Mesenchymal stem cell (in vitro differentiated cells and primary cell): Measurements from ENCODE around the gene ALG2.

Experiments
- DNase-seq: peaks from one replicate; pipeline ENCODE4 v3.0.0-alpha.2; 2013
- H2AFZ ChIP-seq: one replicate; pipeline ENCODE4 v1.6.1; 2013; ENCODE audit warnings: low read depth, mild to moderate bottlenecking, control low read depth, inconsistent platforms, low read length, moderate library complexity
- H2AK5ac ChIP-seq: 2 replicates; pipeline ENCODE4 v1.6.1; 2013; ENCODE audit warnings: low read length, moderate library complexity, mild to moderate bottlenecking, inconsistent platforms; ENCODE audit not compliant: severe bottlenecking
- H2BK120ac ChIP-seq: one replicate; pipeline ENCODE4 v1.6.1; 2013; ENCODE audit warnings: low read depth, mild to moderate bottlenecking, inconsistent platforms, low read length, moderate library complexity
- H2BK12ac ChIP-seq, 2 experiments: one replicate each; pipeline ENCODE4 v1.6.1; 2013; ENCODE audit warnings: inconsistent platforms in 2 of 2, low read length in 2 of 2, mild to moderate bottlenecking in 2 of 2, moderate library complexity in 2 of 2, control low read depth in 1 of 2
- H2BK15ac ChIP-seq: one replicate; pipeline ENCODE4 v1.6.1; 2013; ENCODE audit warnings: mild to moderate bottlenecking, low read depth, inconsistent platforms; ENCODE audit not compliant: poor library complexity, severe bottlenecking
- H2BK5ac ChIP-seq: 2 replicates; pipeline ENCODE4 v1.6.1; 2013; ENCODE audit warnings: low read depth, mild to moderate bottlenecking, low read length, control low read depth, inconsistent platforms; ENCODE audit not compliant: poor library complexity, severe bottlenecking
- H3K14ac ChIP-seq, 2 experiments: one replicate each; pipeline ENCODE4 v1.6.1; 2013; ENCODE audit warnings: inconsistent platforms in 2 of 2, low read length in 2 of 2, control low read depth in 1 of 2, mild to moderate bottlenecking in 1 of 2, moderate library complexity in 1 of 2
- H3K18ac ChIP-seq, 2 experiments: one replicate each; pipeline ENCODE4 v1.6.1; 2013; ENCODE audit warnings: inconsistent platforms in 2 of 2, low read length in 2 of 2, control low read depth in 1 of 2, low read depth in 1 of 2, mild to moderate bottlenecking in 1 of 2
- H3K23ac ChIP-seq, 2 experiments: one replicate each; pipeline ENCODE4 v1.6.1; 2013; ENCODE audit warnings: inconsistent platforms in 2 of 2, low read length in 2 of 2, mild to moderate bottlenecking in 2 of 2, moderate library complexity in 2 of 2, control low read depth in 1 of 2
- H3K27ac ChIP-seq: 2 replicates; pipeline ENCODE4 v1.5.1; 2013; ENCODE audit warnings: mild to moderate bottlenecking, moderate library complexity, low read length, control low read depth, inconsistent platforms; ENCODE audit not compliant: poor library complexity, severe bottlenecking
- H3K27me3 ChIP-seq, 2 experiments: 2 replicates each; pipeline versions ENCODE4 v1.6.1 to v1.7.0; 2013; ENCODE audit warnings: low read length in 2 of 2, mild to moderate bottlenecking in 2 of 2, moderate library complexity in 2 of 2, control low read depth in 1 of 2, inconsistent platforms in 1 of 2; ENCODE audit not compliant: control insufficient read depth in 1 of 2, insufficient read depth in 1 of 2
- H3K36me3 ChIP-seq, 2 experiments: 2 replicates each; pipeline versions ENCODE4 v1.6.1 to v1.7.0; 2013; ENCODE audit warnings: low read length in 2 of 2, control low read depth in 1 of 2, inconsistent platforms in 1 of 2, low read depth in 1 of 2, mild to moderate bottlenecking in 1 of 2; ENCODE audit not compliant: insufficient read depth in 2 of 2, control insufficient read depth in 1 of 2
- H3K4ac ChIP-seq, 2 experiments: one replicate each; pipeline ENCODE4 v1.6.1; 2013; ENCODE audit warnings: inconsistent platforms in 2 of 2, low read length in 2 of 2, mild to moderate bottlenecking in 2 of 2, moderate library complexity in 2 of 2, control low read depth in 1 of 2, low read depth in 1 of 2
- H3K4me1 ChIP-seq: 2 replicates; pipeline ENCODE4 v1.6.1; 2013; ENCODE audit warnings: low read depth, low read length, control low read depth; ENCODE audit not compliant: control insufficient read depth, insufficient read depth
- H3K4me2 ChIP-seq: 2 replicates; pipeline ENCODE4 v1.6.1; 2013; ENCODE audit warnings: low read length, mild to moderate bottlenecking, inconsistent platforms; ENCODE audit not compliant: poor library complexity, severe bottlenecking
- H3K4me3 ChIP-seq, 2 experiments: 2 replicates each; pipeline versions ENCODE4 v1.5.1 to v1.7.0; 2013; ENCODE audit warnings: low read length in 2 of 2, mild to moderate bottlenecking in 2 of 2, control low read depth in 1 of 2, low read depth in 1 of 2; ENCODE audit not compliant: insufficient read depth in 1 of 2
- H3K79me1 ChIP-seq: replicated peaks from 2 replicates; pipeline ENCODE4 v1.6.1; 2013; ENCODE audit warnings: mild to moderate bottlenecking, control low read depth, low read length, inconsistent platforms; ENCODE audit not compliant: poor library complexity, severe bottlenecking
- H3K9ac ChIP-seq: 2 replicates; pipeline ENCODE4 v1.7.0; 2013; ENCODE audit warnings: mild to moderate bottlenecking, low read length, moderate library complexity
- H3K9me3 ChIP-seq: 2 replicates; pipeline ENCODE4 v1.7.0; 2013; ENCODE audit warnings: mild to moderate bottlenecking, low read length; ENCODE audit not compliant: control insufficient read depth
- H4K8ac ChIP-seq: one replicate; pipeline ENCODE4 v1.6.1; 2013; ENCODE audit warnings: inconsistent platforms, mild to moderate bottlenecking, low read length, moderate library complexity
- H4K91ac ChIP-seq: one replicate; pipeline ENCODE4 v1.6.1; 2013; ENCODE audit warnings: mild to moderate bottlenecking, low read length, inconsistent platforms
- WGBS: methylation state at CpG from one replicate; pipeline ENCODE4 v1.1.7; 2013; ENCODE audit warnings: mixed read lengths; 5-methylcytosine and 5-hydroxymethylcytosine counted together

ALG2 gene

DNA sequence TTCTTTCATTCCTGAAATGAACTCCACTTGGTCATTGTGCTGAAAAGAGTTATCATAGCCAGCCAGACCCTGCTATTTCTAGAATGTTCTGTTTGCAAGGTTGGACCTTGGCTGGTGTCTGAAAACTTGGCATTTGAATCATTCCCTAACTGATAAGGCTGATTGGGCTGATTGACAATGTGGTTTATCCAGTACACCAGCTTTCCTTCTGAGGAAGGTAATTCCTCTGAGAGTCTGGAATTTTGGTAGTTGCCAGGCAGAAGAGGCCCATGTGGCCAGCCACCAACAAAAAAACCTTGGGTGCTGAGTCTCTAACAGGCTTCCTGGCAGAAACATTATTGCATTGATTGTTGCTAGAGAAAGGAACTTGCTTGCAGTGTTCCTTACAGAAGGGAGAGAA, 15.6 kb upstream of the ALG2 start:
- Histone ChIP-seq H3K9me3 (no peaks in the 10 kb centered on the region), H3K18ac (no peak overlapping the region), H2BK5ac (no peak overlapping the region), H3K79me1 (peaks cover 12% of the 10 kb centered on the region), H2BK120ac (no peak overlapping the region), H2AFZ (no peak overlapping the region), H3K27me3 (no peaks in the 10 kb centered on the region), H3K9ac (no peak overlapping the region), H3K14ac (no peak overlapping the region), H3K4me1 (no peaks in the 10 kb centered on the region), H2BK12ac (no peak overlapping the region), H3K23ac (no peak overlapping the region), H2AK5ac (no peak overlapping the region), H3K27ac (no peak overlapping the region), H2BK15ac (no peak overlapping the region), H3K36me3 (peaks cover 0 to 35% of the 10 kb centered on the region in 2 experiments), H4K91ac (no peak overlapping the region), H4K8ac (no peak overlapping the region), H3K4me3 (no peak overlapping the region), H3K4me2 (no peak overlapping the region), H3K4ac (no peak overlapping the region)
- no peak for DNase-seq

GRCh38 chr9:99235926-99236634, 14.3 kb upstream of the ALG2 start:
- Histone ChIP-seq H3K23ac (no peak overlapping the region), H3K4me1 (no peaks in the 10 kb centered on the region), H2BK15ac (no peak overlapping the region), H2AFZ (no peak overlapping the region), H2BK120ac (no peak overlapping the region), H4K8ac (no peak overlapping the region), H2BK12ac (no peak overlapping the region), H2BK5ac (no peak overlapping the region), H3K18ac (no peak overlapping the region), H3K9me3 (no peaks in the 10 kb centered on the region), H3K36me3 (peaks cover 0 to 44% of the 10 kb centered on the region in 2 experiments), H3K27me3 (no peaks in the 10 kb centered on the region), H3K9ac (no peak overlapping the region), H3K79me1 (peaks cover 13% of the 10 kb centered on the region), H4K91ac (no peak overlapping the region), H2AK5ac (no peak overlapping the region), H3K14ac (no peak overlapping the region), H3K4ac (no peak overlapping the region), H3K4me2 (no peak overlapping the region), H3K4me3 (no peak overlapping the region), H3K27ac (no peak overlapping the region)
- WGBS, result 100% methylated on average over 4 of the region's 7 CpGs
- no peak for DNase-seq

DNA sequence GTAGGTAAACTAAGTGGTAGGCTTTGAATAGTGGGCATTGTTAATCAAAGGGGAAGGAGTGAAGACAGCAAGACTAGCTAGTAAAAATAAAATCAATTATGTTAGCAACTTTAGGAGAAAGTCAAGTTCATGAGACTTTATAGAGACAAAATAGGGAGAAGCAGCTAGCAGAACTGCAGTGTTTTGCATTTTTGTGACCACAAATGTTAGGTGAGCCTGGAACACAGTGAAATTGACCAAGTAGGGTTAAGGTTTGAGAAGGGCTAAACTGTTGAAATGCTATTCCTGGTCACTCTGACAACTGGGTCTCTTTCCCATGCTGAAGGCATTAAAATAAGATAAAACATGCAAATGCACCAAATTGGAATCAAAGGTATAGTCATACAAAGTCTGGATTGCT, 13.3 kb upstream of the ALG2 start:
- Histone ChIP-seq H4K91ac (no peak overlapping the region), H3K79me1 (peaks cover 17% of the 10 kb centered on the region)

DNA sequence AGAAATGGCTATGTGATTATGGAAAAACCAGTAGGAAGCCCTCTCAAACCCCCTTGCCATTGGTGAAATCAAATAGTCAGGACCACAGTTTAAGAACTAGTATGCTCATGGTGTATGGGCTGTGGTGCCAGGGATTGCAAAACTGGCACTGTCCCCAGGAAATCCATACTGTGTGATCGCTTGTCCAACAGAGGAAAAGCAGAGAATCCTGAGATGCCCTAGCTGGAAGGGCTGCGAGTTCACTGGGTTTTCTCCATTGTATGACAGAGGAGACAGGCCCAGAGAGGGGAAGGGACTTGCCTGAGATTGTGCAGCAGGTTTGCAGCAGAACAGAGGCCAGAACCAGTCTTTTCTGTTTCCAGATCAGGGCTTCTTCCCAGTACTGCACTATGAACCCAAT, 12.9 kb upstream of the ALG2 start:
- peaks cover 0 to 54% of the 10 kb centered on the region in 2 experiments for H3K36me3 ChIP-seq
- no peak overlapping the region for H3K4me2 ChIP-seq
- H2BK15ac ChIP-seq, result no peak overlapping the region
- WGBS, result 95% methylated on average over 2 of the region's 2 CpGs
- no peak overlapping the region for H3K9ac ChIP-seq
- H4K91ac ChIP-seq, result no peak overlapping the region
- H3K18ac ChIP-seq, result no peak overlapping the region
- no peaks in the 10 kb centered on the region for H3K27me3 ChIP-seq
- H2BK12ac ChIP-seq, result no peak overlapping the region
- H2AFZ ChIP-seq, result no peak overlapping the region
- H3K9me3 ChIP-seq, result no peaks in the 10 kb centered on the region
- no peak overlapping the region for H3K14ac ChIP-seq
- no peaks in the 10 kb centered on the region for H3K4me1 ChIP-seq
- H3K4ac ChIP-seq, result no peak overlapping the region
- no peak overlapping the region for H2BK120ac ChIP-seq
- peaks cover 17% of the 10 kb centered on the region for H3K79me1 ChIP-seq
- no peak overlapping the region for H2AK5ac ChIP-seq
- H4K8ac ChIP-seq, result no peak overlapping the region
- no peak overlapping the region for H3K4me3 ChIP-seq
- no peak overlapping the region for H2BK5ac ChIP-seq
- no peak for DNase-seq
- no peak overlapping the region for H3K27ac ChIP-seq
- no peak overlapping the region for H3K23ac ChIP-seq

More for the DNA sequence above, 13.3 kb upstream of the ALG2 start:
- no peak overlapping the region for H3K14ac ChIP-seq
- H4K8ac ChIP-seq, result no peak overlapping the region
- H2BK12ac ChIP-seq, result no peak overlapping the region
- H3K4me1 ChIP-seq, result no peaks in the 10 kb centered on the region
- H3K27me3 ChIP-seq, result no peaks in the 10 kb centered on the region
- no peak overlapping the region for H2AK5ac ChIP-seq
- H2BK120ac ChIP-seq, result no peak overlapping the region
- H3K4me3 ChIP-seq, result no peak overlapping the region
- no peak overlapping the region for H3K27ac ChIP-seq
- H2AFZ ChIP-seq, result no peak overlapping the region
- no peak overlapping the region for H3K18ac ChIP-seq
- no peak for DNase-seq
- H3K4ac ChIP-seq, result no peak overlapping the region
- no peak overlapping the region for H3K23ac ChIP-seq
- no peaks in the 10 kb centered on the region for H3K9me3 ChIP-seq
- H2BK5ac ChIP-seq, result no peak overlapping the region
- H3K9ac ChIP-seq, result no peak overlapping the region
- H3K36me3 ChIP-seq, result peaks cover 0 to 49% of the 10 kb centered on the region in 2 experiments
- H2BK15ac ChIP-seq, result no peak overlapping the region
- no peak overlapping the region for H3K4me2 ChIP-seq
